AG20443 (cell line): ENCODE results near the gene ST3GAL5.
A peak's percentile ranks its signal among the peaks of the same experiment; 100 is the strongest.
"Not testable (repeated sequence)": the region's sequence is repeated elsewhere in the genome, so short reads cannot be mapped to it uniquely, and the experiment has no call there.

Experiments used
- DNase-seq: peaks from one replicate; pipeline ENCODE4 v3.0.0; 2012; ENCODE audit warnings: low spot score, mixed read lengths

ST3GAL5 gene

DNA sequence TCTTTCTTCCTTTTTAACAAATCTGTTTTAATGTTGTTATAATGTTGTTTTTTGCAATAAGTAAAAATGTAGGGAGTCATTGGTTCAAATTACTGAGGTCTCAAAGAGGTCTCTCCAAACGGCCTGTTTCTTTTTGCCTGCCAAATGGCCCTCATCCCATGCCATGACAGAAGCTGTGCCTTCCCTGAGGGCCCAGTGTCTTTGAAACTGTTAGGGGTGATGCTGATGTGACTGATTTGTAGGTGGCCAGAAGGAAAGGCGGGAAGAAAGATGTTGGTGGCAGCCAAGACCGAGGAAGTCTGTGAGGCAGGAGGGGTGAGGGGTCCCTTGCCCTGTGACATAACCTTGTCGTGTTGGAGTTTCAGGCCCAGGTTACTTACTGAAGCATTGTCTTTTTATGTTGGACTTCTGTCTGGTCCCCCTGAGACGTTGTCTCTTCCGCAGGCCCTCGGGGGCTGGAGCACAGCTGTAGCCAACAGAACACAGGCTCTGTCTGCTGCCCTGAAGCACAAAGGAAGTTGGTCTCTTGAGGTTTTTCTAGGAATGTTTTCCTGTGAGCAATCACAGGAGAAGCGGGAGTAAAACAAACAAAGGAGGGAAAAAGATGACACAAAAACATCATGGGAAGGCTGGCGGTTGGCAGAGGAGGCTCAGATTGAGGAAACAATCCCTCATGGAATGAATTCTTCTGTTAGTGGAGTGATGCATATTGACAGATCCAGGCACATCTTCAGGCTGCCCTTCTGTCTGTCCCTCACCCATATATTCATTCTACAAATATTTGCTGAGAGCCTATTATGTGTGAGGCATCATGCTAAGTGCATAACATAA is 4.9 kb upstream of the ST3GAL5 start:
- peak; percentile 61 for DNase-seq

GRCh38 chr2:85892216-85892944 is 3.6 kb upstream of the ST3GAL5 start:
- no peak for DNase-seq

GRCh38 chr2:85890522-85891176 is 1.9 kb upstream of the ST3GAL5 start:
- no peak for DNase-seq

DNA sequence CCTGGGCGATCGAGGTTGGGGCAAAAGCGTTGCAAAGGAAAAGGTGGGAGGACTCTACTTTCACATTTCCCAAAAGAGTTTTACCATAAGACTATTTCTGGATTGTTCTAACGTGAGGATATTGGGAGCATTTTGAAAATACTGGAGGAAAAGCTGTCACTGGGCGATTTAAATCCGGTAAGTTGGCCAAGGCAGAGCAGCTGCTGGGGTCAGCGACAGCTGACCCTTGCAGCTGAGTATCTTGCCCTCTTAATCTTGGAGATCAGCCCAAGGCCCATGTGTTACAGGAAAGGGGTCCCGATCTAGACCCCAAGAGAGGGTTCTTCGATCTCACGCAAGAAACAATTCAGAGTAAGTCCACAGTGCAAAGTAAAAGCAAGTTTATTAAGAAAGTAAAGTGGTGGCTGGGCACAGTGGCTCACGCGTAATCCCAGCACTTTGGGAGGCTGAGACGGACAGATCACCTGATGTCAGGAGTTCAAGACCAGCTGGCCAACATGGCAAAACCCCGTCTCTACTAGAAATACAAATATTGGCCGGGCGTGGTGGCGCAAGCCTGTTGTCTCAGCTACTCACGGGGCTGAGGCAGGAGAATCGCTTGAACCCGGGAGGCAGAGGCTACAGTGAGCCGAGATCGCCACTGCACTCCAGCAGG is 964 bp upstream of the ST3GAL5 start:
- no peak for DNase-seq

DNA sequence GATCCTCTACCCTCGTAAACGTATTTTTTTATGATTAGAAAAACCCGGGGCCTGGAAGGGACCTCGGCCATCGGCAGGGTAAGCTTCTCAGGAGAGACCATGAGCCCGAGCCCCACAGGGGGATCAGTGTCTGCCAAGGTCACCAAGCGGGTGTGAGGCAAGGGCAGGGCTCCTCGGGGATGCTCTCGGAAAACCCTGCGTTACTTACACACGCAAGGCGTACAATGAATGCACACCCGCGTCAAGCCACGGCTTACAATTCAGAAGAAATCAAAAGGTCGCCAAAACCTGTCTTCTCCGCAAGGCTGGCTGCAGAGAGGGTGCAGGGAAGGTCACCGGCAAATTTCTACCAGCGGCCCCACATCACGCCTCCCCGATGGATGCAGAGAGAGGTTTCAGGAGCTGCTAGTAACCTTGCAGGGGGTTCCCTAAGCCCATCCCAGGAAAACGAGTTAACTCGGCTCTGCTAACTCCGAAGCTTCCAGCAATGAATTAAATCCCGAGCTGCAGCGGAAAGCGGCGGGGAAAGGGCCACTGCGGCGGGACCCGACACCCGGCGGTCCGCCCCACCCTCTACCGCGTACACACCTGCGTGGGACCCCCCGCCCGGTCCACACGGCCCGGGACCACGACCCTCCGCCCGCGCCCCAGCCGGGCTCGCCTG is 638 bp downstream of the ST3GAL5 start:
- no peak for DNase-seq

DNA sequence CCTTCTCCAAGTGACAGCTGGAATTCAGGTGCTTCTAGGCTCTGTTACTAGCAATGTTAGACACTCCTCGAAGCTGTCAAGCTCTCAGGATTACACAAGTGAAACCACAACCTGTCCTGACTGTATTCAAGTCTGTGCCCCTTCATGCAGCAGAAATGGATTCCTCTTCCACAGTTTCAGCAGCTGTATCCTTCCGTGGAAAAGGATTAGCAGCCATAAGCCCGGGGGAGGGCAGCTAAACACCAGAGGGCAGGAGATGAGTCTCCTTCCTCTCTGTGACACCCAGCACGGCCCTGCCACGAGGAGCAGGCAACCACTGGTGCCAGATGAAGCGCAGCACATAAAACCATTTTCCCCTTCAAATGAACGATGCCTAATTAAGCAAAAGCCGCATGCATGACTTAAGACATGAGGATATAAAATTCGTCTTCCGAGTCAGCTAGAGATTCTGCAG is 1.2 kb downstream of the ST3GAL5 start:
- peak; percentile 46 for DNase-seq

- DNase-seq = peak; percentile 92
These were observed 2.2 kb downstream of the ST3GAL5 start for GRCh38 chr2:85886590-85886989.

- no peak for DNase-seq
These were observed 2.6 kb downstream of the ST3GAL5 start for GRCh38 chr2:85886141-85886540.

DNA sequence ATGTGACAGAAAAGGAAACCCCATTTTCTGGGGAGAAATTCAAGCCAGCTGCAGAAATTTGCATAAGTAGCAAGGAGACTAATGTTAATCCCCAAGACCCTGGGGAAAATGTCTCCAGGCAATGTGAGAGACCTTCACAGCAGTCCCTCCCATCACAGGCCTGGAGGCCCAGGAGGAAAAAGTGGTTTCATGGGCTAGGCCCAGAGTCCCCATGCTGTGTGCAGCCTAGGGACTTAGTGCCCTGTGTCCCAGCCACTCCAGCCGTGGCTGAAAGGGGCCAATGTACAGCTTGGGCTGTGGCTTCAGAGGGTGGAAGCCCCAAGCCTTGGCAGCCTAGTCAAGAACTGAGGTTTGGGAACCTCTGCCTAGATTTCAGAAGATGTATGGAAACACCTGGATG is 7.0 kb downstream of the ST3GAL5 start:
- DNase-seq = not testable (repeated sequence)

- not testable (repeated sequence) for DNase-seq
These were observed 8.0 kb downstream of the ST3GAL5 start for GRCh38 chr2:85880716-85881328.

DNA sequence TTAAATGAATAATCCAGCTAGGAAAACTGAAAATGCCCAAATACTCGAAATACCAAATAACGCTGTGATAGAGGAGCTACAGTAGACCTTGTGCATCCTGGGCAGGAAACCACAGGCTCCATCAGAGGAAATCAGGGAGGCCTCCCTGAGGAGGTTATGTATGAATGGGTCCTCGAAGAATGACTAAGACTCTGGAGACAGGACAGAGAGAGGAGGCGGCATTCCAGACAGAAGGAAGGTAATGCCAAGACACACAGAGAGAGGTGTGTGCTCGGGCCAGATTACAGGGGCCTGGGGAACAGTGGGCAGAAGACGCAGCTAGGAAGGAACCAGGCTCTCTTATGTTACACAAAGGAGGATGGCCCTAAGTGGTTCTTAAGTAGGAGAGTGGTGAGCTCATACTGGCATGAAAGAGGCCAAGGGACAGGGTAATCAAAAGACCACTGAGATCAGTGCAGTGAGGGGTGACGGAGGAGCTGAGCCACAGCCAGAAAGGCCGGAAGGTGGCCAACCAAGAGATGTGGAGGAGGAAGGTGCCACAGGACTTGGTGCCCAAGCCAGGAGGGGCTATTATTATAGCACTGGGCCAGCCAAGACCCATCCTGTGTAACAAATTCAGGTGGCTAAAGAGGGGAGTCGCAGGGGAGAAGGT is 9.9 kb downstream of the ST3GAL5 start:
- no peak for DNase-seq

- no peak for DNase-seq
These were observed 13.3 kb downstream of the ST3GAL5 start for GRCh38 chr2:85875350-85876050.

- DNase-seq = no peak
These were observed 15.1 kb downstream of the ST3GAL5 start for GRCh38 chr2:85873679-85874078.

- DNase-seq = no peak
These were observed 16.1 kb downstream of the ST3GAL5 start for GRCh38 chr2:85872536-85873161.

DNA sequence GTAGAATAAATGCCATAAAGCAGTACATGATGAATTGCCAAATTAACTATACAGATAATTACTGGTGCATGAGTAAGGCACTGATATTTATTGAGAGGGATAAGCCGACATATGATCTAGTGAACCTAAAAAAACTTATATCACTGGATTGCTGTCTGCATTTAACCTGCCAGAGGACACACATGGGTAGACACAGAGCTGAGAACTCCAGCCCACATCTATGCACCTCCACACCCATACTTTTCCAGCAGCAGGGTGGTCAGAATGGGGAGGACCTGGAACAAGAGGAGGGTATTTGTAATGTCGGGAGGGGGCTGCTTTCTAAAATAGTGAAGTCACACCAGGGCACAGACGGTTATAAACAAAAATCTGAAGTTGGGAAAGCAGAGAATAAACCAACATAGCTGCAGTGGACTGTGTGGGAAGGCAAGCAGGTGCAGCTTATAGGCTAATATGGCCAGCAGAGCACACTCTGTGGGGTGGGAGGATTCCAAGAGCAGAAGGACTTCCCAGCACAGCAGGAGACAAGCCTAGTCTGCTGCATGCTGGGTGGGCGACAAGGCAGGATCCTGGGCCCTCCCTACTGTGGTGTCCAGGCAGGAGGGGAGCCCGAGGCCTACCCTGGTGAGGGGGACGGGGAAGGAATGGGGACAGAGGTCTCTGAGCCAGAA is 17.2 kb downstream of the ST3GAL5 start:
- no peak for DNase-seq

GRCh38 chr2:85868822-85869221 is 20.0 kb downstream of the ST3GAL5 start:
- DNase-seq = no peak

DNA sequence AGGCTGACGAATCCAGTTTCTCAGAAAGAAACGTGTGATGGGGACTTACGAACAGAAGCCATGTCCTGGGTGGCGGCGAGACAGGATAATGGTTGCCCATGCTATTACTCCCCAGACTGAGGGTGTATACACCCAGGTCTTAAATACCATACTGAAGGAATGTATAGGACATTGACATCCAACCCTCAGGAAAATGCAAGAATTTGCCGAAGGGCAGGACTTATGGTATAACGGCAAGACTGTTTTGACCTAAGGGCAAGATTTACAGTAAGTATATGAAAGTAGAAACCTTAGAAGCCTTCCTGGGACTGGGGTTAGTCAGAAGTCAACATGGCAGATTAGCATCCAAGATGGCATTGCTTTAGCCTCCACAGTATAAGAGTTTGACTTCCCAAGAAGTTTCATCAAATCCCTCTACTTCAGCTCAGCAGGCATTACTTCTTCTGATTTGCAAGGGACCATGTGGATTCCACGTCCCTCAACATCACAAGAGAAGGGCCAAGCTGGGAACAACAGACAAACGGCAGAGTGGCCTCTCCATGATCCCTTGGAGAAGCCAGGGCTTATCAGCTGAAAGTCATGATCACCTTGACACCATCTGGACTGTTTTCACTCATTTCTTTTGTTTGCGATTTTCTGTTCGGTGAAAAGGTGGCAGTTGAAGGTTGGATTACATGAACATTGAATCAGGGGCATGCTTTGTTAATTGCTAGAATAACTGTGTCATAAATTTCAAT is 21.1 kb downstream of the ST3GAL5 start:
- no peak for DNase-seq

DNA sequence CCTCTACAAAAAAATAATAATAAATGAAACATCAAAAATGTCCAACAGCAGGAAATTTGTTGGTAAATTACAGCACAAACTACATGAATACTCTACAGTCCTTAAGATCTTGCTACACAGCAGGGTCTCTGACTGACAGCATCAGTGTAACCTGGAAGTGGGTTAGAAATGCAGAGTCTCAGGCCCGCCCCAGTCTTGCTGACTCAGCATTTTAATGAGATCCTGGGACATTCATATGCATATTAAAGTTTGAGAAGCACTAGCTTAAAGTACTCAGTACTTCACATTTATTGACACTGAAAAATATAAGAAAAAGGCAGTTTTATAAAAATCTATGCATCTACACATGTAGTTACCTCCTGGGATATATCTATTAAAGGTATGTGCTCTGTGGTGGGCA is 21.7 kb downstream of the ST3GAL5 start:
- DNase-seq = no peak
